ENCODE data around the gene SMIM14.

Gene SMIM14

DNA sequence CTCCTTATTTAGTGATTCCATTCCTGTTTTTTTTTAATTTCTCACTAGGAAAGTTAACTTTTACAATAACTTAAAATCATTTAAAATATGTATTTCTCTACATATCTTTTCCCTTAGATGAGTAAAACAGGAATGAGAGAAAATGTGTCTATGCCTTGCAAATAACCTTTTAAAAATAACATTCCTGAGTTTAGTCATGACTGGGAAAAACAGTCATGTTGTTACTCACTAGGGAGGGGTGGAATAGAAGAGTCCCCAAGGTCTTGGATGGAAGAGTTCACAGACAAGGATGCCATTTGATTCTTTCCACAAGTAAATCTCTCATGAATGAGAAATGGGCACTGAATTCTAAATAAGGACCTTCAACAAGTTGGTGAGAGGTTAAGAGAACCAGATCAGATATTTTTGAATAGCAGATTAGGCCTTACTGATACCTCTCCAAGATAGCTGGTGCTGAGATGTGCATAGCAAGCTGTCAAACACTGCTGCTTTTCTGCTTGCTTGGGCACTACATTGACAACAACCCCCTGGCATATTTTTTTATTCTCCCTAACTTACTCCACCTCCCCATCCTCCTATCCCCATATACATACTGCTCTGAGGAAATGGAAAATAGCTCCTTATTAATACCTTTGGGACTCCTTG lies 136.5 kb downstream of the SMIM14 start:
- H3K4me3 ChIP-seq (ENCODE audit: low read depth, low read length): no peak overlapping the region
- TF ChIP-seq, protein P1, sequence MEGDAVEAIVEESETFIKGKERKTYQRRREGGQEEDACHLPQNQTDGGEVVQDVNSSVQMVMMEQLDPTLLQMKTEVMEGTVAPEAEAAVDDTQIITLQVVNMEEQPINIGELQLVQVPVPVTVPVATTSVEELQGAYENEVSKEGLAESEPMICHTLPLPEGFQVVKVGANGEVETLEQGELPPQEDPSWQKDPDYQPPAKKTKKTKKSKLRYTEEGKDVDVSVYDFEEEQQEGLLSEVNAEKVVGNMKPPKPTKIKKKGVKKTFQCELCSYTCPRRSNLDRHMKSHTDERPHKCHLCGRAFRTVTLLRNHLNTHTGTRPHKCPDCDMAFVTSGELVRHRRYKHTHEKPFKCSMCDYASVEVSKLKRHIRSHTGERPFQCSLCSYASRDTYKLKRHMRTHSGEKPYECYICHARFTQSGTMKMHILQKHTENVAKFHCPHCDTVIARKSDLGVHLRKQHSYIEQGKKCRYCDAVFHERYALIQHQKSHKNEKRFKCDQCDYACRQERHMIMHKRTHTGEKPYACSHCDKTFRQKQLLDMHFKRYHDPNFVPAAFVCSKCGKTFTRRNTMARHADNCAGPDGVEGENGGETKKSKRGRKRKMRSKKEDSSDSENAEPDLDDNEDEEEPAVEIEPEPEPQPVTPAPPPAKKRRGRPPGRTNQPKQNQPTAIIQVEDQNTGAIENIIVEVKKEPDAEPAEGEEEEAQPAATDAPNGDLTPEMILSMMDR (IDR thresholded peaks at IDR 0.05; ENCODE audit: control insufficient read depth, extremely low read depth, insufficient read depth): no peak
- no peak for DNase-seq (ENCODE audit: low read depth)

- no peak overlapping the region for H3K4me3 ChIP-seq (ENCODE audit: low read depth, low read length)
- TF ChIP-seq, protein P1 (IDR thresholded peaks at IDR 0.05; ENCODE audit: control insufficient read depth, extremely low read depth, insufficient read depth): no peak
- no peak for DNase-seq (ENCODE audit: low read depth)
Measured at GRCh38 chr4:39498727-39499020, 140.0 kb downstream of the SMIM14 start.

DNA sequence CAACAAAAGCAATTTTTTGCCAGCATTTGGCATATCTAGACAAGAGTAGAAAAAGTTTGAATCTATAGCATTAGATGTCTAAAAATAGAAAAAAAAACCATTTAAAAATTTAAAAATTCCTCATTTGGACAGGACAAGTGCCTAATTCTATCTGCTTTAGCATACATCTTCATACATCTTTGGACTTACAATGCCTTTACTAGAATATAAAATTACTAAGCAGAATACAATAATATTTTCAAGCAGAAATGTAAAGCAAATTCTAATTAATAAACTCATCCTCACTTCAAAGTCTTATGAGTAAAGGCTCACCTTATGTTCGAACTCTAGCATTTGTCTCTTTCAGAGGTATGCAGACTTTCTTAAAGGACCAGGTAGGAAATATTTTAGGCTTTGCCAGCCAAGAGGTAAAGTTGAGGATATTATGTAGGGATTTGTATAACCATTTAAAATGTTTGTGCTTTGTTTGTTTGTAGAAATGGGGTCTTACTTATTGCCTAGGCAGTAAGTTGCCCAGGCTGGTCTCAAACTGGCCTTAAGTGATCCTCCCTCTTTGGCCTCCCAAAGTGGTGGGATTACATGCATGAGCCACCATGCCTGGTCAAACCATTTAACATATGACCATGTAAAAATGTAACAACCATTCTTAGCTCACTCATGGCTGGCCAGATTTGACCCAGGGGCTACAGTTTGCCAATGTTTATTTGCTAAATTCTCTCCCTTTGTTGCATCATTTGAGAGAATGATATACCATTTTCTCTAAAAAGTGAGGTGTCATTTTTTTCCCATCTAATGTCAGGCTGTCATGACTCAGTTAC lies 140.5 kb downstream of the SMIM14 start:
- no peak for DNase-seq (ENCODE audit: low read depth)
- TF ChIP-seq, protein P1 (IDR thresholded peaks at IDR 0.05; ENCODE audit: control insufficient read depth, extremely low read depth, insufficient read depth): no peak

More for the DNA sequence above, 140.5 kb downstream of the SMIM14 start:
- H3K4me3 ChIP-seq (ENCODE audit: low read depth, low read length): no peak overlapping the region

Measured in LNCaP clone FGC (cell line).